ENCODE measurements around the gene EVA1A. TPM values are rescaled to one million over a fixed set of nuclear protein-coding genes. Genes with fewer than 3 reads are reported as not detected.

The EVA1A gene
- total and polyA plus RNA-seq, 2 of the 8 experiments (the other 6 are each of a cell fraction or from before 2014, with no cell fraction given) = 2.4 to 4.3 TPM

GRCh38 chr2:75503048-75503607 is 57.6 kb downstream of the EVA1A start:
- Histone ChIP-seq H3K4me1 (replicated peaks in 1 of 4; ENCODE audit: control insufficient read depth in 3 of 4, insufficient read depth in 4 of 4, low read length in 3 of 4) (no peaks in the 10 kb centered on the region), H3K79me2 (ENCODE audit: control insufficient read depth in 1 of 2, insufficient read depth in 2 of 2, low read length in 2 of 2) (no peaks in the 10 kb centered on the region), H3K79me1 (ENCODE audit: low read depth, low read length) (no peaks in the 10 kb centered on the region), H3K27ac (ENCODE audit: low read depth, low read length) (no peak overlapping the region), H3K14ac (ENCODE audit: insufficient read length) (no peak overlapping the region), H3K18ac (ENCODE audit: extremely low read depth, low read length) (no peak overlapping the region), H3K9ac (replicated peaks in 1 of 4; ENCODE audit: extremely low read depth in 1 of 4, low read depth in 3 of 4, low read length in 3 of 4) (no peak overlapping the region), H4K91ac (replicated peaks; ENCODE audit: insufficient read length, low read length) (no peak overlapping the region), H3K27me3 (replicated peaks in 1 of 4; ENCODE audit: control insufficient read depth in 3 of 4, extremely low read depth in 1 of 4, insufficient read depth in 3 of 4, low read length in 3 of 4) (no peaks in the 10 kb centered on the region), H3K4me3 (ENCODE audit: extremely low read depth in 1 of 4, insufficient read depth in 2 of 4, low read depth in 3 of 4, low read length in 4 of 4) (no peak overlapping the region), H2BK5ac (ENCODE audit: low read depth, low read length) (no peak overlapping the region), H4K8ac (ENCODE audit: extremely low read depth, insufficient read depth, low read length) (no peak overlapping the region), H4K5ac (ENCODE audit: insufficient read length, low read depth, low read length) (no peak overlapping the region), H2BK120ac (replicated peaks; ENCODE audit: low read depth, low read length) (no peak overlapping the region), H2BK12ac (ENCODE audit: low read depth, low read length) (no peak overlapping the region), H2BK20ac (ENCODE audit: low read length) (no peak overlapping the region), H2BK15ac (ENCODE audit: low read length) (no peak overlapping the region), H3K9me3 (ENCODE audit: insufficient read depth in 2 of 2, low read depth in 1 of 2, low read length in 1 of 2) (peaks cover 5 to 9% of the 10 kb centered on the region in 2 experiments; a peak in 3 of 4 replicates), H4K20me1 (replicated peaks in 1 of 2; ENCODE audit: control insufficient read depth in 1 of 2, insufficient read depth in 2 of 2, low read length in 2 of 2) (no peaks in the 10 kb centered on the region), H3K36me3 (ENCODE audit: control insufficient read depth in 2 of 4, insufficient read depth in 4 of 4, low read length in 3 of 4) (no peaks in the 10 kb centered on the region; a peak in 1 of 8 replicates), H3K4me2 (ENCODE audit: insufficient read depth in 1 of 2, low read depth in 2 of 2, low read length in 2 of 2) (no peak overlapping the region), H2AFZ (ENCODE audit: low read length) (no peak overlapping the region), H3K23ac (ENCODE audit: insufficient read length) (no peak overlapping the region), H2AK5ac (ENCODE audit: low read depth, low read length) (no peak overlapping the region), H3K56ac (replicated peaks; ENCODE audit: insufficient read length, low read depth, low read length) (no peak overlapping the region), H3K4ac (replicated peaks; ENCODE audit: insufficient read length, low read depth, low read length) (no peak overlapping the region), H3K23me2 (ENCODE audit: low read depth, low read length) (no peaks in the 10 kb centered on the region)
- DNase-seq (ENCODE audit: low read depth in 1 of 2, low spot score in 2 of 2) = no peak
- ChIA-PET POLR2A (ENCODE audit: partially characterized antibody) (interaction anchor here (0.5 kb wide), 1 partner anchor 147 kb away, joined by 3 read pairs; no protein-coding TSS in a partner anchor), CTCF (ENCODE audit: partially characterized antibody) (interaction anchor here (0.6 to 1.3 kb wide), 3 partner anchors 21 to 326 kb away, joined by 3 read pairs; no protein-coding TSS in a partner anchor)
- FAIRE-seq = no peak
- WGBS, 2 experiments (ENCODE audit: extremely low coverage in 1 of 2, insufficient coverage in 1 of 2, insufficient read length in 1 of 2, insufficient replicate concordance in 2 of 2, low coverage in 1 of 2, low lambda C conversion rate in 2 of 2, missing lambda C conversion rate in 1 of 2) = 94% methylated on average over 2 of the region's 2 CpGs; no CpG with 5 or more reads in 1 of the 2 experiments
- TF ChIP-seq YY1 (IDR thresholded peaks at IDR 0.05; ENCODE audit: low read depth, low read length) (no peak), POU5F1 (IDR thresholded peaks at IDR 0.05; ENCODE audit: low read depth, low read length) (no peak), BCL11A (IDR thresholded peaks at IDR 0.05; ENCODE audit: low read depth in 2 of 2, low read length in 2 of 2) (no peak), E2F6 (IDR thresholded peaks at IDR 0.05) (no peak), SIX5 (IDR thresholded peaks at IDR 0.05; ENCODE audit: low read depth, low read length) (no peak), EZH2 (IDR thresholded peaks at IDR 0.05; ENCODE audit: low read depth, low read length, severe bottlenecking) (no peak)

Data from H1 (cell line).